AG09309 (cell line): ENCODE measurements around the gene ATXN7L1.
"Not testable (repeated sequence)": the region's sequence is repeated elsewhere in the genome, so short reads cannot be mapped to it uniquely, and the experiment has no call there.

ENCODE experiments used
- DNase-seq: peaks from one replicate; pipeline ENCODE4 v3.0.0-alpha.2; 2010; ENCODE audit warnings: low read depth
- H3K4me3 ChIP-seq: 2 replicates; pipeline ENCODE4 v1.5.1; 2011; ENCODE audit warnings: mild to moderate bottlenecking, low read depth, low read length, moderate library complexity; ENCODE audit not compliant: control insufficient read depth
- TF ChIP-seq, protein P1 (sequence below): IDR thresholded peaks from 2 replicates; pipeline ENCODE4 v1.5.1; 2011; ENCODE audit warnings: mild to moderate bottlenecking, low read depth, low read length, inconsistent platforms; ENCODE audit not compliant: insufficient read depth, control insufficient read depth; ENCODE audit errors: missing control alignments

ATXN7L1 gene

DNA sequence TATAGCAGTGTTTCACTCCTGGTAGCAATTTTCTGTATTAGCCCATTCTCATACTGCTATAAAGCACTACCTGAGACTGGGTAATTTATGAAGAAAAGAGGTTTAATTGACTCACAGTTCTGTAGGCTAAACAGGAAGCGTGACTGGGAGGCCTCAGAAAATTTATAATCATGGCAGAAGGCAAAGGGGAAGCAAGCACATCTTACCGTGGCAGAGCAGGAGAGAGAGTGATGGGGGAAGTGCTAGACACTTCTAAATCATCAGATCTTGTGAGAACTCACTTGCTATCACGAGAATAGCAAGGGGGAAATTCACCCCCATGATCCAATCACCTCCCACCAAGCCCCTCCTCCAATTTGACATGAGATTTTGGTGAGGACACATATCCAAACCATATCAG, 163.5 kb downstream of the ATXN7L1 start:
- no peak overlapping the region for H3K4me3 ChIP-seq
- TF ChIP-seq, protein P1, sequence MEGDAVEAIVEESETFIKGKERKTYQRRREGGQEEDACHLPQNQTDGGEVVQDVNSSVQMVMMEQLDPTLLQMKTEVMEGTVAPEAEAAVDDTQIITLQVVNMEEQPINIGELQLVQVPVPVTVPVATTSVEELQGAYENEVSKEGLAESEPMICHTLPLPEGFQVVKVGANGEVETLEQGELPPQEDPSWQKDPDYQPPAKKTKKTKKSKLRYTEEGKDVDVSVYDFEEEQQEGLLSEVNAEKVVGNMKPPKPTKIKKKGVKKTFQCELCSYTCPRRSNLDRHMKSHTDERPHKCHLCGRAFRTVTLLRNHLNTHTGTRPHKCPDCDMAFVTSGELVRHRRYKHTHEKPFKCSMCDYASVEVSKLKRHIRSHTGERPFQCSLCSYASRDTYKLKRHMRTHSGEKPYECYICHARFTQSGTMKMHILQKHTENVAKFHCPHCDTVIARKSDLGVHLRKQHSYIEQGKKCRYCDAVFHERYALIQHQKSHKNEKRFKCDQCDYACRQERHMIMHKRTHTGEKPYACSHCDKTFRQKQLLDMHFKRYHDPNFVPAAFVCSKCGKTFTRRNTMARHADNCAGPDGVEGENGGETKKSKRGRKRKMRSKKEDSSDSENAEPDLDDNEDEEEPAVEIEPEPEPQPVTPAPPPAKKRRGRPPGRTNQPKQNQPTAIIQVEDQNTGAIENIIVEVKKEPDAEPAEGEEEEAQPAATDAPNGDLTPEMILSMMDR: no peak
- DNase-seq: no peak

GRCh38 chr7:105711726-105712402, 164.5 kb downstream of the ATXN7L1 start:
- TF ChIP-seq, protein P1: no peak
- no peak overlapping the region for H3K4me3 ChIP-seq
- DNase-seq: no peak

DNA sequence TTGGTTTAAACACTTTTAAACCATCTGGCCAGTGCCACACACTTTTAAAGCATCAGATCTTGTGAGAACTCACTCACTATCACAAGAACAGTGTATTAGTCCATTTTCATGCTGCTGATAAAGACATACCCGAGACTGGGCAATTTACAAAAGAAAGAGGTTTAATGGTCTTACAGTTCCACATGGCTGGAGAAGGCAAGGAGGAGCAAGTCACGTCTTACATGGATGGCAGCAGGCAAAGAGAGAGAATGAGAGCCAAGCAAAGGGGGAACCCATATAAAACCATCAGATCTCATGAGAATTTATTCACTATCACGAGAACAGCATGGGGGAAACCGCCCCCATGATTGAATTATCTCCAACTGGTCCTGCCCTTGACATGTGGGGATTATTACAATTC, 165.7 kb downstream of the ATXN7L1 start:
- H3K4me3 ChIP-seq, DNase-seq: not testable (repeated sequence)

DNA sequence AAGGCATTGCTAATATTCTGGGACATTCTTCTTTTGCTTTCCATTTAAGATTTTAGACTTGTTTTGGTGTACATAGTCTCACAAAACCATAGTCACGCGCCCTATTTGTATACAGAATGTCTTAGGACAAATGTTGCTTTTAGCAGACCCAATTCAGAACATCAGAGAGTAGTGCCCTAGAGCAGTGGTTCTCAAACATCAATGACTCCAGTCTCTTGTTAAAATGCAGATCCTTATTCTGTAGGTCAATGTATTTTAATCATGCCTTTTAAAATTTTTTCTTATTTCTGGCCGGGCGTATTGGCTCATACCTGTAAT, 167.7 kb downstream of the ATXN7L1 start:
- TF ChIP-seq, protein P1: no peak
- no peak overlapping the region for H3K4me3 ChIP-seq
- no peak for DNase-seq

GRCh38 chr7:105707967-105708762, 168.2 kb downstream of the ATXN7L1 start:
- no peak overlapping the region for H3K4me3 ChIP-seq
- no peak for DNase-seq
- TF ChIP-seq, protein P1: no peak

DNA sequence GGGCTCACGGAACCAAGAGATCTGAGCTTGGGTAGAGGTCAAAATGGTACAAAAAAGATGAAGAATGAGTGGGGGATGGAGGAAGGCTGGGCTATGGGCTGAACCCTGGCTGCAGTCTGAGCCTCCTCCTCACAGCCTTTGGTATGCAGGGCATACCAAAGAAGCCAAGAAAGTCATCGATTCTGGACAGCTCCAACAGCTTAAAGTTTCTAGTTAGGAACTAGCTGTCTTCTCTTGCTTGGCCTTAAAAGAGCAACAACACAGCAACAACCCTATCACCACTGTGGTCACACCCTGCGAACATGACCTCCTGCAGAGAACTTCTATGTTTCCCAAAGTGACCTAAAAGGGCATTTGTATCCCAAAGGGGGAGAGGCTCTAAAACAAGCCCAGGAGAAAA, 169.0 kb downstream of the ATXN7L1 start:
- TF ChIP-seq, protein P1: no peak
- H3K4me3 ChIP-seq: no peak overlapping the region
- DNase-seq: no peak

DNA sequence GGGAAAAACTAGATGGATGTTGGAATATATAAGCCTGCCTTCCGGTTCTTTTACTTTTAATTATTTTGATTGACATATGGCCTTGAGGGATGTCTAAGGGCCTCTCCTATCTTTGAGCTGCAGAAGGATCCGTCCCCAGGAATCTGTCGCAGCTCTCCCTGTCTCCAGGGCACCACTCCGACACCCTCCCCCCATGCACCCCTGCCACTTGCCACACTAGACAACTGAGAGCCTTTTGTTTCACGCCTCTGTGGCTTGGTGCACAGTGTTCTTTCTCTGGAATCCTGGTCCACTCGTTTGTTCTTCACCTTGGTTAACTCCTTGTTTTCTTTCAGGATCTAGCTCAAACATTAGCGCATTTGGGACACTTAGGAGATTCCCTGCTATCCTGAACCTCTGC, 171.0 kb downstream of the ATXN7L1 start:
- DNase-seq: no peak
- TF ChIP-seq, protein P1: no peak
- H3K4me3 ChIP-seq: no peak overlapping the region
